ENCODE results near the gene PRICKLE2.

GRCh38 chr3:64167351-64167750 is 57.9 kb downstream of the PRICKLE2 start:
- TF ChIP-seq CTCF (IDR thresholded peaks at IDR 0.05) (no peak), POLR2A (IDR thresholded peaks at IDR 0.05) (no peak)
